ENCODE data around the gene HOGA1.

HOGA1 gene

GRCh38 chr10:97597778-97598177 lies 13.6 kb downstream of the HOGA1 start:
- Histone ChIP-seq H3K27me3 (ENCODE audit: low read length) (no peaks in the 10 kb centered on the region), H3K36me3 (ENCODE audit: low read length) (no peaks in the 10 kb centered on the region), H3K27ac (ENCODE audit: low read depth, low read length) (no peak overlapping the region), H3K4me3 (ENCODE audit: insufficient read depth, low read length, poor library complexity, severe bottlenecking) (no peak overlapping the region), H4K20me1 (ENCODE audit: low read depth, low read length) (no peaks in the 10 kb centered on the region), H3K79me2 (ENCODE audit: insufficient read depth, low read length) (no peaks in the 10 kb centered on the region), H3K9ac (ENCODE audit: low read length) (no peak overlapping the region), H2AFZ (ENCODE audit: low read depth, low read length, severe bottlenecking) (no peak overlapping the region), H3K4me2 (ENCODE audit: low read depth, low read length, poor library complexity, severe bottlenecking) (no peak overlapping the region), H3F3A (ENCODE audit: insufficient read depth) (no peaks in the 10 kb centered on the region), H3K9me2 (replicated peaks; ENCODE audit: insufficient read depth, low read length) (no peaks in the 10 kb centered on the region), H3K9me3 (ENCODE audit: insufficient read depth, low read length) (no peaks in the 10 kb centered on the region)
- no peak for TF ChIP-seq CTCF (IDR thresholded peaks at IDR 0.05; ENCODE audit: insufficient read depth, low read length, poor library complexity, severe bottlenecking)
- TF ChIP-seq EZH2phosphoT487 (conservative IDR thresholded peaks at IDR 0.05; ENCODE audit: low read length), result no peak

GRCh38 chr10:97598407-97599271 lies 14.4 kb downstream of the HOGA1 start:
- no peak overlapping the region for H2AFZ ChIP-seq (ENCODE audit: low read depth, low read length, severe bottlenecking)

DNA sequence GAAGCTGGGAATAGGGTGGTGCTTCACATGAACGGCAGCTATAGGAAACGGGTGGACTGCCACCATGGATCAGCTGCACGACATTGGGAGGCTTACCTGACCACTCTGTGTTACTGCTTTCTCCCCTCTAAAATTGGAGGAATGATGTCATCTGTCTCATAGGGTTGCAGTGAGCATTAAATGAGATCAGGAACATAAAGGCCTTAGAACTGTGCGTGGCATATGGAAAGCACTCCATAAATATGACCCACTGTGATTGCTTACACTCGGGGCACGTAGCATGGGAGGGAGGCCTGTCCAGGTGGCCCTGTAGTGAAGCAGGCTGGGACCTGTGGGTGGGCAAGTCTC lies 15.1 kb downstream of the HOGA1 start:
- Histone ChIP-seq H3K4me3 (ENCODE audit: insufficient read depth, low read length, poor library complexity, severe bottlenecking) (no peak overlapping the region), H3K9ac (ENCODE audit: low read length) (no peak overlapping the region), H3K27me3 (ENCODE audit: low read length) (no peaks in the 10 kb centered on the region), H3K4me2 (ENCODE audit: low read depth, low read length, poor library complexity, severe bottlenecking) (no peak overlapping the region), H3F3A (ENCODE audit: insufficient read depth) (no peaks in the 10 kb centered on the region), H4K20me1 (ENCODE audit: low read depth, low read length) (no peaks in the 10 kb centered on the region), H3K27ac (ENCODE audit: low read depth, low read length) (no peak overlapping the region), H3K36me3 (ENCODE audit: low read length) (no peaks in the 10 kb centered on the region), H3K9me2 (replicated peaks; ENCODE audit: insufficient read depth, low read length) (no peaks in the 10 kb centered on the region), H3K9me3 (ENCODE audit: insufficient read depth, low read length) (no peaks in the 10 kb centered on the region), H2AFZ (ENCODE audit: low read depth, low read length, severe bottlenecking) (no peak overlapping the region), H3K79me2 (ENCODE audit: insufficient read depth, low read length) (no peaks in the 10 kb centered on the region)
- TF ChIP-seq EZH2phosphoT487 (conservative IDR thresholded peaks at IDR 0.05; ENCODE audit: low read length) (no peak), CTCF (IDR thresholded peaks at IDR 0.05; ENCODE audit: insufficient read depth, low read length, poor library complexity, severe bottlenecking) (no peak)

More at GRCh38 chr10:97598407-97599271, 14.4 kb downstream of the HOGA1 start:
- TF ChIP-seq EZH2phosphoT487 (conservative IDR thresholded peaks at IDR 0.05; ENCODE audit: low read length) (no peak), CTCF (IDR thresholded peaks at IDR 0.05; ENCODE audit: insufficient read depth, low read length, poor library complexity, severe bottlenecking) (no peak)
- Histone ChIP-seq H3K4me2 (ENCODE audit: low read depth, low read length, poor library complexity, severe bottlenecking) (no peak overlapping the region), H3K36me3 (ENCODE audit: low read length) (no peaks in the 10 kb centered on the region), H4K20me1 (ENCODE audit: low read depth, low read length) (no peaks in the 10 kb centered on the region), H3K79me2 (ENCODE audit: insufficient read depth, low read length) (no peaks in the 10 kb centered on the region), H3K9me2 (replicated peaks; ENCODE audit: insufficient read depth, low read length) (no peaks in the 10 kb centered on the region), H3K4me3 (ENCODE audit: insufficient read depth, low read length, poor library complexity, severe bottlenecking) (no peak overlapping the region), H3K9ac (ENCODE audit: low read length) (no peak overlapping the region), H3K27me3 (ENCODE audit: low read length) (no peaks in the 10 kb centered on the region), H3K27ac (ENCODE audit: low read depth, low read length) (no peak overlapping the region), H3F3A (ENCODE audit: insufficient read depth) (no peaks in the 10 kb centered on the region), H3K9me3 (ENCODE audit: insufficient read depth, low read length) (no peaks in the 10 kb centered on the region)

Measured in SU-DHL-6 (cell line).